HG02798 (cell line): ENCODE measurements around the gene TNFSF12.
A peak's percentile ranks its signal among the peaks of the same experiment; 100 is the strongest.
"Not testable (repeated sequence)": the region's sequence is repeated elsewhere in the genome, so short reads cannot be mapped to it uniquely, and the experiment has no call there.

ENCODE experiments used
- ATAC-seq: cut with Tn5 transposase; IDR thresholded peaks from one replicate; pipeline ENCODE4 v1.9.1; 2021; ENCODE audit warnings: mild to moderate bottlenecking; ENCODE audit not compliant: unreplicated experiment, poor library complexity

TNFSF12 gene

GRCh38 chr17:7583253-7584109 lies 34.6 kb downstream of the TNFSF12 start, which contains the start of gene MPDU1:
Gene MPDU1, plus strand, starts transcription at chr17:7583852. Its CDS starts 11 bp downstream, at chr17:7583863.
- peak; percentile 79 for ATAC-seq

DNA sequence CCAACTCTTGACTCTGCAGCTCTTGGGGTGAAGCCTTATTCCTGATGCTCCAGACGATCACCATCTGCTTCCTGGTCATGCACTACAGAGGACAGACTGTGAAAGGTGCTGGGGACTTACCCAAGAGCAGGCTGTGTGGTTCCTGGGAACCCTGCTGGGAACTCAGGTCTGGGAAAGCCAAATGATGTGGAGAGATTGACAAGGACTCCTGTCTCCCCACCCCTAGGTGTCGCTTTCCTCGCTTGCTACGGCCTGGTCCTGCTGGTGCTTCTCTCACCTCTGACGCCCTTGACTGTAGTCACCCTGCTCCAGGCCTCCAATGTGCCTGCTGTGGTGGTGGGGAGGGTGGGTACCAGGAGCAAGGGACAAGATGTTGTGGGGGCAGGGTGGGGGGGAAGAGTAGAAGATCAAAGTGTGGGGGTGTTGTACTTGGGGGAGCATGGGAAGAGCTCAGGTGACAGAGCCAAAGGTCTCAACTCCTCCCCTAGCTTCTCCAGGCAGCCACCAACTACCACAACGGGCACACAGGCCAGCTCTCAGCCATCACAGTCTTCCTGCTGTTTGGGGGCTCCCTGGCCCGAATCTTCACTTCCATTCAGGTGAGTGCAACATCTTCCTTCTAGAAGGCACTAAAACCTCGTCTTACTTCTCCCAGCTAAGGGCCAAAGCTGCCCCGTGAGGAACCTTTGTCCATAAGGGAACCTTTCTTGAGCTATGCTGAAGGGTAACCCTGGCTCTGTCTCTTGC lies 38.0 kb downstream of the TNFSF12 start:
- ATAC-seq = no peak

GRCh38 chr17:7587420-7588151 lies 38.7 kb downstream of the TNFSF12 start:
- ATAC-seq = no peak

DNA sequence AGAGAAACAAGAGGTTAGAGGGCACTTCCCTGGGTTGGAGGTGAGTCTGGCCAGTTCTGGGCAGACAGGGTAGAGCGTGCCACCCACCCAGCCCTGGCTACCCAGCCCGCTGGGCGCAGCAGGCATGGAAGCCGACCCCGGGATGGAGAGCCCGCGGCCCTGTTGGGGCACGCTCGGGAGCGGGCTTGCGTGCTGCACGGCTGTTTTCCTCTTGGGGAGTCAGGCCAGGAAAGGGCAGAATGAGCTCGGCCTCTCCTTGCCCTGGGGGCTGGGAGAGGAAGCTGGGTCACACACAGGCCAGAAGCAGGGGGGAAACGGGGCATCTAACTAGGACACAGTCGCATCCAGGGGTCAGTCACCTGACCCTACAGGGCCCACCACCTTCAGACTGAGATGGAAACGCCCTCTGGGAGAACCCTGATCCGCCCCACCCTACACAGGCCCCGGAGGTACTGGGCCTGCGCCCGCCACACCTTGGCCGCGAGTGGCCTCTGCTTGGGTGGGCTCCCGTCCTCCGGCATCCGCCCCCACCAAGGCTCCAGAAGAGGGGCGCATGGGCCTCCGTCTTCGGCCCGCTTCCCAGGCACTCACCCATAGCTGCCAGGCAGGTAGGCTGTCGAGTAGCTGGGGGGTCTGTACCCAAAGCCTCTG lies 39.8 kb downstream of the TNFSF12 start:
- no peak for ATAC-seq

DNA sequence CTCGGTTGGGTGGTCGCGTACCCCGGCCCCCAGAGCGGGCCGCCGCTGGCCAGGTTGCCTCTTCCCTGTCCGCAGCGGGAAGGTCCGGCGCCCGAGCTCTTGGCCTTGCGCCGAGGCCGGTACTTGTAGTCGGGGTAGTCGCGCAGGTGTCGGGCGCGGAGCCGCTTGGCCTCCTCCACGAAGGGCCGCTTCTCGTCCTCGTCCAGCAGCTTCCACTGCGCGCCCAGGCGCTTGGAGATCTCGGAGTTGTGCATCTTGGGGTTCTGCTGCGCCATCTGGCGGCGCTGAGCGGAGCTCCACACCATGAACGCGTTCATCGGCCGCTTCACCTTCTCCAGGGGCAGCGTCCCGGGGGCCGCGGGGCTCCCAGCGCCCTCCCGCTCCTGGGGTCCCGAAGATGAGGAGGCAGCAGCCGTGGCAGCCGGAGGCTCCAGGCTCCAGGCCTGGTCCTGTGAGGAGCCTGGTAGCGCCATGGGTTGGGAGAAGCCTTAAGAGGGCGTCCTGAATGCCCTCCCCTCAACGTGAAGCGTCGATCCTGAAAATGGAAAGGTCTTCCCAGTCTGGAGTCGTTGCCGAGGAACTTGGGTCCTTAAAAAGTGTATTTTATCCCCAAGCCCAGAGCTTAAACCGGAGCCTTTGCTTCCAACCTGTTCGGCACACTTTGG lies 40.5 kb downstream of the TNFSF12 start:
- ATAC-seq = peak; percentile 50

- ATAC-seq = no peak
Measured at GRCh38 chr17:7589891-7590691, 41.2 kb downstream of the TNFSF12 start, which contains the start of gene SOX15. Gene SOX15, minus strand, starts transcription at chr17:7590094. Its CDS starts 418 bp downstream, at chr17:7589676.

- no peak for ATAC-seq
Measured at GRCh38 chr17:7590743-7591142, 41.9 kb downstream of the TNFSF12 start.

DNA sequence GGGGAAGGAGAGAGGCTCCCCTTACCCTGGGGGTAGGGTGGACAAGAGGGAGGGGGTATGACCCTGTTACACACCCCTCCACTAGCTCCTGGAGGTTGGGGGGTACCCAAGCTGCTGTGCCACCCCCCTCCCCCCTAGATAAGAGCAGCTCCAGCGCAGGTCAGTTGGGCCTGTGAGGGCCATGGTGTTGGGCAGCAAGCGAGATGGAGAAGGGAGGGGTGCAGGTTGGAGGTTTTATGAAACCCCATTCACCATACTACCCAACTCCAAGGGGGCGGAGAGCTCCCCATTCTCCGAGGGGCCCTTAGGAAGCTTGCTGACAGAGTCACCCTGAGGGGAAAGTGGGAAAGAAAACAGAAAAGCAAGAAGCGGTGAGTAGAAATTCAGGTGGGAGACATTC lies 42.7 kb downstream of the TNFSF12 start:
- no peak for ATAC-seq

GRCh38 chr17:7592422-7593021 lies 43.7 kb downstream of the TNFSF12 start:
- ATAC-seq = no peak

DNA sequence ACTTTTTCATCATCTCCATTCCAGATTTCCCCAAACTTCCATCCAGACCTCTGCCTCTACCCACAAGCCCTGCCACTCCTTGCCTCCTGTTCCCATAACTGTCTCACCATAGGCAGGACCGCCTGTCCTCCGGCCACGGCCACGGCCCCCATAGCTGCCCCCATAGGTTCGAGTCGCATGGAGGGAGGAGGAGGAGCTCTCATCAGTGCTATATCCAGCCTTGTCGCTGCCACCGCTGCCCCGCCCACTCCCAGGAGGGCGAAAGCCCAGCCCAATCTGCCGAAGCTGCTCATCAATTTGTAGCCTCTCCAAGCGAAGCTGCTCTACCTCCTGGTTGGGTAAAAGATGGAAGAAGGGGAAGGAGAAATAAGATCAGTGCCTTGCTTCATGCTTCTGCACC lies 44.4 kb downstream of the TNFSF12 start:
- ATAC-seq = no peak

DNA sequence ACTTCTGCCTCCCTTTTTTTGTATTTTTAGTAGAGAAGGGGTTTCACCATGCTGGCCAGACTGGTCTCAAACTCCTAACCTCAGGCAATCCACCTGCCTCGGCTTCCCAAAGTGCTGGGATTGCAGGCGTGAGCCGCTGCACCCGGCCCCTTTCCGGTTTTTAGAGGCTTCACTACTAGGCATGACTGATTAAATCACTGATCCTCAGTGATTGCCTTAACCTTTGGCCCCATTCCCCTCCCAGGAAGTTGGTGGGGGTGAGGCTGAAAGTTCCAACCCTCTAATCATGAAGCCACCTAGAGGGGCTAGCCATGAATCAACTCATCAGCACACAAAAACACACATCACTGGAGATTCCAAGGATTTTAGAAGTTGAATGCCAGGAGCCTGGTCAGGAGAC lies 48.7 kb downstream of the TNFSF12 start:
- not testable (repeated sequence) for ATAC-seq

- no peak for ATAC-seq
Measured at GRCh38 chr17:7606280-7606679, 57.4 kb downstream of the TNFSF12 start.
